OCI-LY1 (cell line): ENCODE results near the gene LDAH.

Experiments used
- CTCF ChIP-seq: fragments of 200-600 bp; sonication (generic), shearing (Covaris generic); IDR thresholded peaks from 2 replicates; pipeline ENCODE4 v1.5.1; 2017; ENCODE audit warnings: mild to moderate bottlenecking, antibody characterized with exemption, low read length, moderate library complexity, mixed read lengths
- EZH2 ChIP-seq: fragments of 200-600 bp; sonication (generic), shearing (Covaris generic); IDR thresholded peaks from 2 replicates; pipeline ENCODE4 v1.8.0; 2017; ENCODE audit warnings: borderline replicate concordance, mixed run types, mild to moderate bottlenecking, antibody characterized with exemption, low read length, moderate library complexity, mixed read lengths

DNA sequence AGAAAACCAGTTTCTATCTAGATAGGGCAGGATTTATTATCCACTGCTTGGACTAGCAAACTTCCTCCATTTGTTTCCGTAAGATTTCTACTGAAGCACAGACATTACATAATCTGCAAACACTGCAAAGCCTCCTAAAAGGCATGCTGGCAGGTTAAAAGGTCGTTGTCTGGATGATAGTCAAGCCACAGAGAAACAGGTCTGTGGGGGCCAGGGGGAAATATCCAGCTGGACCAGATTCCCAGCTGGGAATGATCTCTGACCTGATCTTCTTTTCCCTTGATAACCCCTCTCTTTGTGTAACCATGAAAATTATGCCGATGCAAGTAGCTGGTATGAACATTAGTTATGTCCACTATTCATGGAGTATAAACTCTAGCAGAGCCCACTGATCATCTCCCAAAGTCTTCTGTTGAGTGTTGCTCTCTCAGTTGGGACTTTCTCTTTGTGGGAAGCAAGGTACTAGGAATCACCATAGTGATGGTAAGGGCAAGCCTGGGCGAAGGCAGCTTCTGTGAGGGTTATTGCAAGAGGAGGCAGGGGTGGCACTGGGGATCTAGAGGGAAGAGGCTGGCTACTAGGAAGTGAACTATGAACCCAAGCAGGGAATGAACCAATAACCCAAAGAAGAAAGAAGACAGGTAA is 94.7 kb downstream of the LDAH start:
- TF ChIP-seq CTCF: no peak
- TF ChIP-seq EZH2: no peak
